T-cell (primary cell): ENCODE measurements around the gene CEMIP. TPM values are rescaled to one million over a fixed set of nuclear protein-coding genes. Genes with fewer than 3 reads are reported as not detected.

Experiments used
- ATAC-seq, 4 experiments: fragments of 200-7000 bp in 3 of 4; fragments of 150-1000 bp in 1 of 4; cut with Tn5 transposase; replicated peaks in 1 of 4; 1 replicate in 3 of 4; 2 replicates in 1 of 4; pipeline ENCODE4 v1.10.0; 2021; ENCODE audit warnings: moderate library complexity in 3 of 4, mild to moderate bottlenecking in 2 of 4, moderate number of reproducible peaks in 1 of 4
- CTCF ChIA-PET, 2 donors: fragments of 300-600 bp; sonication (Branson Sonifier 250); formaldehyde crosslinking; loops; one replicate each; lab custom pipeline; 2022; ENCODE audit warnings: antibody characterized with exemption in 2 of 2; lab: Charles Lee
- POLR2A ChIA-PET, 2 donors: fragments of 300-600 bp; sonication (Branson Sonifier 250); formaldehyde crosslinking; loops; one replicate each; lab custom pipeline; 2022; ENCODE audit warnings: antibody characterized with exemption in 2 of 2; lab: Charles Lee
- DNase-seq, 35 experiments: peaks; one replicate each; pipeline versions ENCODE4 v3.0.0 to v3.0.0-alpha.2; 2013 to 2023
- H3K27ac ChIP-seq: one replicate; pipeline ENCODE4 v1.5.1; 2013; ENCODE audit warnings: low read length
- H3K27me3 ChIP-seq, 2 experiments: replicated peaks in 1 of 2; 1 replicate in 1 of 2; 2 replicates in 1 of 2; pipeline versions ENCODE4 v1.6.1 to v1.7.0; 2013; ENCODE audit warnings: low read length in 1 of 2, mixed read lengths in 1 of 2; ENCODE audit not compliant: control insufficient read depth in 2 of 2, insufficient read depth in 2 of 2; ENCODE audit errors: extremely low read depth in 1 of 2
- H3K36me3 ChIP-seq, 2 donors: 1 replicate in 1 of 2; 2 replicates in 1 of 2; pipeline versions ENCODE4 v1.6.1 to v1.7.0; 2013; ENCODE audit warnings: low read length in 1 of 2; ENCODE audit not compliant: control insufficient read depth in 2 of 2, insufficient read depth in 1 of 2; ENCODE audit errors: extremely low read depth in 1 of 2
- H3K4me1 ChIP-seq, 2 experiments: 1 replicate in 1 of 2; 2 replicates in 1 of 2; pipeline versions ENCODE4 v1.6.1 to v1.7.0; 2013; ENCODE audit warnings: low read length in 2 of 2, mixed read lengths in 1 of 2; ENCODE audit not compliant: insufficient read depth in 2 of 2, control insufficient read depth in 1 of 2; ENCODE audit errors: extremely low read depth in 1 of 2
- H3K4me3 ChIP-seq, 2 donors: 1 replicate in 1 of 2; 2 replicates in 1 of 2; pipeline versions ENCODE4 v1.5.1 to v1.7.0; 2013; ENCODE audit warnings: mild to moderate bottlenecking in 2 of 2, low read length in 1 of 2, moderate library complexity in 1 of 2; ENCODE audit not compliant: control insufficient read depth in 1 of 2; ENCODE audit errors: extremely low read depth in 1 of 2
- H3K9me3 ChIP-seq: 2 replicates; pipeline ENCODE4 v1.7.0; 2013
- H3K27ac Mint-ChIP-seq, 2 donors: one replicate each; pipeline ENCODE4 v1.8.0; 2020 to 2021; ENCODE audit warnings: mild to moderate bottlenecking in 2 of 2, mixed read lengths in 2 of 2
- H3K27me3 Mint-ChIP-seq, 2 donors: one replicate each; pipeline ENCODE4 v1.8.0; 2021 to 2022; ENCODE audit warnings: mixed read lengths in 2 of 2
- H3K36me3 Mint-ChIP-seq: one replicate; pipeline ENCODE4 v1.8.0; 2021; ENCODE audit warnings: mixed read lengths
- H3K4me1 Mint-ChIP-seq, 3 donors: one replicate each; pipeline ENCODE4 v1.8.0; 2020 to 2022; ENCODE audit warnings: mixed read lengths in 3 of 3, mild to moderate bottlenecking in 1 of 3
- H3K4me3 Mint-ChIP-seq, 3 donors: one replicate each; pipeline ENCODE4 v1.8.0; 2020 to 2022; ENCODE audit warnings: mild to moderate bottlenecking in 3 of 3, mixed read lengths in 3 of 3, moderate library complexity in 3 of 3
- H3K9me3 Mint-ChIP-seq, 3 donors: one replicate each; pipeline ENCODE4 v1.8.0; 2020 to 2022; ENCODE audit warnings: mixed read lengths in 3 of 3
- WGBS: methylation state at CpG from one replicate; pipeline ENCODE4 v1.1.5; 2013; ENCODE audit warnings: missing lambda C conversion rate; ENCODE audit not compliant: insufficient coverage; 5-methylcytosine and 5-hydroxymethylcytosine counted together
- total RNA-seq, 35 experiments: library from RNA in 6 of 35; stranded (reverse) in 6 of 35; fragments of 120-200 nt in 1 of 35; gene quantifications; one replicate each; pipeline versions ENCODE4 v1.2.1 to v1.2.4 and lab custom pipeline; 2013 to 2026

The CEMIP gene
- total RNA-seq, 5 donors from 2014 or later (not counting 1 experiment from before 2014, with no cell fraction given) = 0.63 to 1.2 (median 1.2) TPM; not detected in 2

GRCh38 chr15:80783260-80783659 is 4.1 kb downstream of the CEMIP start:
- H3K9me3 Mint-ChIP-seq = no peaks in the 10 kb centered on the region
- peaks cover 0 to 34% of the 10 kb centered on the region in 2 experiments for H3K27me3 ChIP-seq
- H3K4me1 ChIP-seq = peaks cover 0 to 14% of the 10 kb centered on the region in 2 experiments
- no peak overlapping the region for H3K4me3 Mint-ChIP-seq
- H3K27ac Mint-ChIP-seq = no peak overlapping the region
- ChIA-PET POLR2A (no interaction called here), CTCF (no interaction called here)
- DNase-seq (no peak), ATAC-seq (peak in 3 of 4 experiments; percentile 39 to 55 (median 47))
- peaks cover 16 to 21% (median 21%) of the 10 kb centered on the region in 3 donors for H3K4me1 Mint-ChIP-seq
- H3K4me3 ChIP-seq = no peak overlapping the region
- no peaks in the 10 kb centered on the region for H3K36me3 ChIP-seq
- no peak overlapping the region for H3K27ac ChIP-seq
- no peaks in the 10 kb centered on the region for H3K36me3 Mint-ChIP-seq
- no peaks in the 10 kb centered on the region for H3K9me3 ChIP-seq
- H3K27me3 Mint-ChIP-seq = peaks cover 31 to 42% of the 10 kb centered on the region in 2 donors

GRCh38 chr15:80785335-80785734 is 6.2 kb downstream of the CEMIP start:
- Mint-ChIP-seq H3K36me3 (no peaks in the 10 kb centered on the region), H3K4me1 (peaks cover 9 to 13% (median 12%) of the 10 kb centered on the region in 3 donors), H3K9me3 (no peaks in the 10 kb centered on the region), H3K27me3 (peaks cover 19 to 35% of the 10 kb centered on the region in 2 donors), H3K27ac (no peak overlapping the region), H3K4me3 (no peak overlapping the region)
- Histone ChIP-seq H3K4me3 (no peak overlapping the region), H3K27me3 (peaks cover 0 to 17% of the 10 kb centered on the region in 2 experiments), H3K9me3 (no peaks in the 10 kb centered on the region), H3K4me1 (peaks cover 0 to under 1% of the 10 kb centered on the region in 2 experiments), H3K36me3 (no peaks in the 10 kb centered on the region), H3K27ac (no peak overlapping the region)
- no peak for DNase-seq
- ChIA-PET POLR2A (no interaction called here), CTCF (interaction anchor here (0.6 to 2.5 kb wide), 3 partner anchors 9 to 481 kb away, joined by 3 to 8 read pairs (median 5); no protein-coding TSS in a partner anchor)
- WGBS = 92% methylated on average over 3 of the region's 5 CpGs
- no peak for ATAC-seq

GRCh38 chr15:80785811-80786354 is 6.7 kb downstream of the CEMIP start:
- no peak overlapping the region for H3K27ac Mint-ChIP-seq
- no peaks in the 10 kb centered on the region for H3K36me3 ChIP-seq
- POLR2A ChIA-PET = no interaction called here
- no peaks in the 10 kb centered on the region for H3K9me3 Mint-ChIP-seq
- no peaks in the 10 kb centered on the region for H3K36me3 Mint-ChIP-seq
- WGBS = 80% methylated on average over 1 of the region's 5 CpGs
- peaks cover 0 to 11% of the 10 kb centered on the region in 2 experiments for H3K27me3 ChIP-seq
- CTCF ChIA-PET = interaction anchor here (0.6 to 2.5 kb wide), 3 partner anchors 9 to 480 kb away, joined by 3 to 8 read pairs (median 5); no protein-coding TSS in a partner anchor
- peaks cover 7 to 13% (median 9%) of the 10 kb centered on the region in 3 donors for H3K4me1 Mint-ChIP-seq
- H3K27ac ChIP-seq = no peak overlapping the region
- ATAC-seq = no peak
- no peaks in the 10 kb centered on the region for H3K4me1 ChIP-seq
- H3K4me3 ChIP-seq = no peak overlapping the region
- no peak overlapping the region for H3K4me3 Mint-ChIP-seq
- H3K9me3 ChIP-seq = no peaks in the 10 kb centered on the region
- peaks cover 19 to 31% of the 10 kb centered on the region in 2 donors for H3K27me3 Mint-ChIP-seq
- DNase-seq = no peak

- peaks cover 6 to 13% (median 9%) of the 10 kb centered on the region in 3 donors for H3K4me1 Mint-ChIP-seq
- 100% methylated on average over 2 of the region's 3 CpGs for WGBS
- no peaks in the 10 kb centered on the region for H3K9me3 ChIP-seq
- no peaks in the 10 kb centered on the region for H3K36me3 ChIP-seq
- ChIA-PET POLR2A (no interaction called here), CTCF (no interaction called here)
- ATAC-seq (no peak), DNase-seq (no peak)
- no peak overlapping the region for H3K4me3 ChIP-seq
- H3K27me3 Mint-ChIP-seq = peaks cover 11 to 20% of the 10 kb centered on the region in 2 donors
- no peaks in the 10 kb centered on the region for H3K4me1 ChIP-seq
- H3K27me3 ChIP-seq = peaks cover 0 to 11% of the 10 kb centered on the region in 2 experiments
- H3K4me3 Mint-ChIP-seq = no peak overlapping the region
- no peaks in the 10 kb centered on the region for H3K9me3 Mint-ChIP-seq
- H3K36me3 Mint-ChIP-seq = no peaks in the 10 kb centered on the region
- H3K27ac ChIP-seq = no peak overlapping the region
- no peak overlapping the region for H3K27ac Mint-ChIP-seq
Observed at GRCh38 chr15:80787316-80787715, 8.1 kb downstream of the CEMIP start.

- no peaks in the 10 kb centered on the region for H3K36me3 ChIP-seq
- no peaks in the 10 kb centered on the region for H3K9me3 ChIP-seq
- H3K36me3 Mint-ChIP-seq = no peaks in the 10 kb centered on the region
- H3K4me1 Mint-ChIP-seq = peaks cover 3 to 4% (median 4%) of the 10 kb centered on the region in 3 donors
- no peak overlapping the region for H3K27ac ChIP-seq
- POLR2A ChIA-PET = no interaction called here
- peaks cover 0 to 11% of the 10 kb centered on the region in 2 experiments for H3K27me3 ChIP-seq
- CTCF ChIA-PET = no interaction called here
- WGBS = 100% methylated on average over 1 of the region's 6 CpGs
- peaks cover 16 to 17% of the 10 kb centered on the region in 2 donors for H3K27me3 Mint-ChIP-seq
- DNase-seq = no peak
- no peak overlapping the region for H3K4me3 Mint-ChIP-seq
- no peaks in the 10 kb centered on the region for H3K4me1 ChIP-seq
- no peaks in the 10 kb centered on the region for H3K9me3 Mint-ChIP-seq
- H3K4me3 ChIP-seq = no peak overlapping the region
- no peak overlapping the region for H3K27ac Mint-ChIP-seq
- no peak for ATAC-seq
Observed at GRCh38 chr15:80788536-80788935, 9.4 kb downstream of the CEMIP start.

GRCh38 chr15:80789296-80789695 is 10.1 kb downstream of the CEMIP start:
- no peak for ATAC-seq
- H3K9me3 ChIP-seq = no peaks in the 10 kb centered on the region
- ChIA-PET POLR2A (no interaction called here), CTCF (interaction anchor here (0.6 to 0.9 kb wide), 2 partner anchors 13 to 161 kb away, joined by 3 to 5 read pairs; no protein-coding TSS in a partner anchor)
- WGBS = no CpG with 5 or more reads among the region's 5 CpGs
- no peaks in the 10 kb centered on the region for H3K4me1 ChIP-seq
- Mint-ChIP-seq H3K36me3 (no peaks in the 10 kb centered on the region), H3K27ac (no peak overlapping the region), H3K27me3 (peaks cover 16% of the 10 kb centered on the region in 2 donors), H3K4me1 (no peaks in the 10 kb centered on the region), H3K4me3 (no peak overlapping the region), H3K9me3 (no peaks in the 10 kb centered on the region)
- no peaks in the 10 kb centered on the region for H3K36me3 ChIP-seq
- no peak overlapping the region for H3K27ac ChIP-seq
- no peak for DNase-seq
- H3K27me3 ChIP-seq = peaks cover 0 to 11% of the 10 kb centered on the region in 2 experiments
- H3K4me3 ChIP-seq = no peak overlapping the region
